Activated CD8-positive, alpha-beta memory T cell treated with anti-CD3 and anti-CD28 coated beads, Interleukin-2, amount 50 U/mL, for 24 hours (primary cell): ENCODE measurements around the gene GAS7.

Source experiments
- DNase-seq: peaks from one replicate; pipeline ENCODE4 v3.0.0-alpha.2; 2020; ENCODE audit errors: extremely low read depth

Gene GAS7

GRCh38 chr17:10200645-10201044 lies 2.2 kb upstream of the GAS7 start:
- no peak for DNase-seq

DNA sequence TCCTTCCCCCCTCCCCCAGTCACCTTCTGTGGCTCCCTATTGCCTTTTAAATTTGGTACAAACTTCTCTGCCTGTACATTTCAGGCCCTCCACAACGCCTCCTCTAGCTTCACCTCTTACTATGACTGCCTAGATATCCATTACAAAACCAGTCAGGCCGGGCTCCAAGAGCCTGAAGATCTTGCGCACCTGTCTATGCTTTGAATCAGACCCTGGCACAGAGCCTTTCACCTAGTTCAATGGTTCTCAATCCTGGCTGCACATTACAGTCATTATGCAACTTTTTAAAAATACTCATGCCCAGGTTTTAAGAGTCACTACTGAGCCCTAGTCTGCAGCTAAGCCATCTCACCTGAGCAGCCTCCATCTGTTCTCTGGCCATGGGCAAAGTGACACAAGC lies 1.6 kb upstream of the GAS7 start:
- DNase-seq = no peak

- no peak for DNase-seq
Observed at GRCh38 chr17:10197721-10198508, 491 bp downstream of the GAS7 start.

- no peak for DNase-seq
Observed at GRCh38 chr17:10197362-10197720, 1.1 kb downstream of the GAS7 start.

- DNase-seq = no peak
Observed at GRCh38 chr17:10196941-10197340, 1.5 kb downstream of the GAS7 start.

DNA sequence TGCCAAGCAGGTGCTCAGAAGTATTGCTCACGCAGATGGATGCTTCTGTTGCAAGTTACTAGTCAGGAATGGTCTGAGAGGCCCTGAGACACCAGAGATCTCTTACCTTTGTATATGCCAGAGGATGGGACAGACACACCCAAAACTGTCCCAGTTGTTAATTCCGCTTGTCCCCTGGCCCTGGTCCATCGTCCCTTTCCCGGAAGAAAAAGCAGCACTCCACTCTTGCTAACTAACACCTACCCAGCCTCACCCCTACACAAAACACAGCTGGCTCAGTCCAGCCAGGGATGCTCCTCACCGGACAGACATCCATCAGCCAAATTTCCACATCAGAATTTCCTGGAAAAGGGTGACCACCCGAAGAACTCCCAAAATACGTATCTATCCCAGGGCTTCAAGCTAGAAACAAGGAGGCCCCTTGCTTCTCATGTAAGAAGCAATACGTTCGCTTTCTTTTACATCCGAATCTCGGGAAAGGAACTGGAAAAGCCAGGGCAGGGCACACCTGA lies 2.0 kb downstream of the GAS7 start:
- no peak for DNase-seq

DNA sequence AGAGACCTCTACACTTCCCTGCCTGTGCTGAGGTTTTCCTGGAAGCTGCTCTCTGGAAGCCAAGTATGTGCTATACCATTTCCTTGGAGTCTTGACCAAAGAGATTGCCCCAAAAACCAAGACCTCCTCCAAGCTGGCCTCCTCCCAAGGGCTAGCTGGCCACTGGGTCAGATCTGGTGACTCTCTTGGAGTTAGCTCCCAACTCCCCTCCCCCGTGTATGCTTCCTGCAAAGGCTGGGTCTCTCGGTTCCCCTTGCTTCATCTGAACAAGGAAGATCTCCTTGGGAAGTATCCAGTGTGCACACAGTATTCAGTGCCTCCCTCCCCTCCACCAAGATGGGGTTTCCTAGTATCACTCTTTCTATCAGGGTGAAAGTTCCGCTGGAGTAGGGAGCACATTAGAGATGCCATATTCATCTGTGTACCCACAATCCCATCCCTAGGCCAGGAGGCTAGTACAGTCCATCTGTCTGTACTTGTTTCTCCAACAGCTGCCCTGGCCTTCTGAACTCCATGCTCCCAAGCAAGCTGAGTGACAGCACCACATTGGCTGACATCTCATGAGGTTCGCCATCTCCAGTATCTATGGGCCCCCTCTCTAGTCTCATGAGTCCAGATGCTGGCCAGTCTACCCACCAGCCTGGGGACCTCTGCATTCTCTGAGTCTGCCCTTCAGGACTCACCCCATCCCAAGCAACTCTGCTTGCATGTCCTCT lies 3.2 kb downstream of the GAS7 start:
- no peak for DNase-seq

GRCh38 chr17:10193632-10194031 lies 4.8 kb downstream of the GAS7 start:
- no peak for DNase-seq

DNA sequence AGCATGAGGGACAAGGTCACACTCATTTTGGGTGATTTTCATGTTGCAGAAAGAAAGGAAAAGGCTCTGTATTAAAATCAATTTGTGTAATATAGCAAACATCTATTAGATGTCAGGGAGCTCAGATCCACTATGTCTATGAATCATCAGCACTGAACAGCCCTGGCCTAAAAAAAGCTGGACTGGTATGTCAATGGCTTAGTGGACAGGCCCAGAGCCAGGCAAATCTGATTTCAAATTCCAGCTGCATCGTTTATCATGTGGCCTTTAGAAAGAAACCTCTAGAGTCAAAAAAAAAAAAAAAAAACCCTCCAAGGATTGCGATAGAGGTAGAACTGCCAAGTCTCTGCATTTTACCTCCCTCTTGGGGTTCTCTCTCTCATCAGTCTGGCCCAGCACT lies 5.4 kb downstream of the GAS7 start:
- DNase-seq = no peak

DNA sequence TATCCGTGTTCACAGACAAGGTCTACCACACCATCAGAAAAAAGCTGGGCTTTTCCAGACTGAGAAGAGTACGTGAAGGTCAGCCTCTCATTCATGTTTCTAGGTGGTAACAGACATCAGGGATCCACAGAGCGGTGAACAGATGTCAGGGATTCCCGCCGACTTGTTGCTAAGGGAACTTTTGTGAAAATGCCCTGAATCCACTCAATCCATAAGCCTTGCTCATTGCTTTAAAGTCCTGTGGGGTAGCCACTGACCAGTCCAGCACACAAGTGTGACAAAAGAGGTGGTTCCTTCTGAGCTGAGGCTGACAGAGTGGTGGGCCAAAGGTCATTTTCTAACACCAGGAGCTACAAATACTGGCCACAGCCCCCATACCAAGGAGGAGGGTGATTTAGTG lies 5.9 kb downstream of the GAS7 start:
- no peak for DNase-seq

DNA sequence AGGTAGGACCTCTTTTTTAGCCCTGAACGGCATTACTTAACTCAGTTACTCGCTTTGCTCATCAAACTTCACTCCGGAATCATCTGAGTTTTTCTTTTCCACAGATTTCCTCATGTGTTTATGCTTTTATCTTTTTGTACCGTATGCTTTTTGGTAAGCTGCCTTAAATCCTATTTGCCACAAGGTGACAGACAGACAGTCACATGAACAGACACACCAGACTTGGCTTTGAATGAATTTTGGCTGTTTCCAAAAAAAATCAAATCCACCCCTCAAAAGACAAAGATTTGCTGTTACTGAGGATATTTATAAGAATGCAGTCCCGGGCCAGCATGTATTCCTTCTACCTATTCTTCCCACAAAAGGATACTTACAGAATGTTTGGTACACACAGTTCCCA lies 10.9 kb downstream of the GAS7 start:
- DNase-seq = no peak

- DNase-seq = no peak
Observed at GRCh38 chr17:10186771-10187410, 11.5 kb downstream of the GAS7 start.

DNA sequence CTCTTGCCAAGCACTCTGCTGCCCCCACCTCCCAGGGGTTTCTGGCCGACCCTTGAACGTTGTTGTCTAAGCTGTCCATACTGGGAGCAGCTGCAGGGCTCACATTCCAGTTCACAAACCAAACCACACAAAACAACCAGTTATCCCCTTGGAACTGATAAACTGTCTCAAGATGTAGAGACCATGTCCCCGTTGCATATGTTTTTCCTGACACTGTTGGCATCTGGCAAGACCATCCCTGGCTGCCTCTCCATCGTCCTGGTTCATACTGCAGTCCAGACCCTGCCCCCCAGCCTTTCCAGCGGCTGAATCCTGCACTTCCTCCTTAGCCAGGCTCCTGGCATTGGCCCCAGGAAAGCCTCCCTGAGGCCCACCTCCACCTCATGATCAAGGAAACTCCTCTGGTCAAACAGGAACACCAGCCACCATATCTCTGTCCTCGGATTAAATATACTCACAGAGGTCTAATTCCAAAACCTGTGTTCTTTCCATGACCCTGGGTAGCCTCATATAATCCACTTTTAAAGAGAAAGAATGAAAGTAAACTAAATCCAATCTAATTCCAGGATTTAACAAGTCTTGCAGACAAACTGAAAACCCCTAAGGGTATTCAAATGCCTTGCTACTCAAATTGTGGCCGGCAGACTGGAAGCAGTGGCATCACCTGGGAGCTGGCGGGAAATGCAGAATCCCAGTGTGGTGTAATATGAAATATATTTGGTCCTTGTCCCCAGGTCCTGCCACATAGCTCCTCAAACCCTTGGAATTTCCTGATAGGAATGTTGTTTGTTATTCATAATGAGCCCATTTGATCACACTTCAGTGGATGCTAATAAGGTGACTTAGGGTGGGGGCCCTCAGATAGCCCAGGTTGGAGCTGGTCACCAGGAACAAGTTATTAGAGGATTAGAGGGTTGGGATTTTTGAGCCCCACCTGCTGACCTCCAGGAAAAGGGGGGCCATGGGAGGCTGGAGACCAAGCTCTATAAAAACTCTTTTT lies 14.2 kb downstream of the GAS7 start:
- DNase-seq = no peak

DNA sequence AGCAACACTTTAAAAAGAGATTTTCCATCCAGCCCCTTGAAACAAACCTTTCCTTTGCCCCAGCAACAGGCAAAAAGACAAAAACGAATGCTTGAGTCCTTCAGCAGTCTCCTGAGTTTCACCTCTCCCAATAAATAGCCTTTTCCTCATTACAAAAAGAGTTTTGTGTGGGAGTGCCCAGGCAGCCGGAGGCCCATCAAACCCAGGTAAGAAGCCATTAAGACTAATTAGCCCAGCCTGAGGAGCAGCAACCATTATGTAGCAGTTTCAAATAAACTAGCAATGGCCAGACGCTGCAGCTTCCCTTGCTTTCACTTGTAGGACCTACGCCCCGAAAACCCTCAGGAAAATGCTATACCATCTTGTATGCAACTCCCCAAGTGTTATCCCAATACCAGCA lies 15.6 kb downstream of the GAS7 start:
- no peak for DNase-seq

DNA sequence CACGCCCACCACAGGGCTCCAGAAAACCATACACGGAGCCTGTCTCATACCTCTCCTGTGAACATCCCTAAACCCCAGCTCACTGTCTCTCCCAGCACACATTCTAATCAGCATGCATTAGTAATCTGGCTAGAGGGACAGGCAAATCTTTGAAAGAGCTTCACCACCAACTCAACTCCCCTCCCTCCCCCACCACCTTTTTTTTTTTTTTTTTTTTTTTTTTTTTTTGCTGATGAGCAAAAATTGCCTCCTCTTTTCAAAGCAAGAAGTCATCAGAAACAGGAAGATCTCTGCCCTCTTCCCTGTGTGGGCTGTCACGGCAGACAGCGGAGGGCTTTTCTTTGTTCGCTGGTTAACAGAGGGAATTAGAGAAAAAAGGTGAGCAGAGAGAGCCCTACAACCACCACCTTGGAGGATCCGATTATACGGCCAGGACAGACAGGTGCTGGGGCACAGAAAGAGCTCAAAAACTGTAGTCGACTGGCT lies 19.9 kb downstream of the GAS7 start:
- DNase-seq = no peak

DNA sequence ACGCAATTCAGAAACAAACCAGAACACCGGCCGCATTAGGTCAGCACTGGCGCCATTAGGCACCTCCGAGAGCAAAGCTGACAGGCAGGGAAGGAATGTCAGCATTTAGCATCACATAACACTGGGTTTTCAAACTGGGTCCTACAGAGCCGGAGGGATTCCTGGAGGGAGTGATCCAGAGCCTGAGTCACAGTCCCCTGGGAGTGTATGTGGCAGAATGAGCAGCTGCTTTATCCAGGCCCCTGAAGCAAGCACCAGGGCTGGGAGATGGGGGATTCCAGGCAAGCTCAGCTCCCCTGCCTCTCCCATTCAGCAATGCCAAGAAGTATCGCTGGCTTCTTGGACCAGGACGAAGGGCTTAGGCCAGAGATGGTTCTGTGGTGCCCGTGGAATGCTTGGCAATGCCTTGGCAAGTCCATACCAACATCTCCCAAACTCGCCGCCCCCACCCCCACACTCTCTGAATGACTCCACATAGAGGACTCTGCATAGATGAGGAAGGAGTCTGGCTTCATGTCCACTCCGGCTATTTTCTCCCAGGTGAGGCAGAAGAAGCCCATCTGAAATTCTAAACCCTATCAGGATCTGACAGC lies 20.4 kb downstream of the GAS7 start:
- no peak for DNase-seq

- no peak for DNase-seq
Observed at GRCh38 chr17:10177131-10177912, 21.1 kb downstream of the GAS7 start.

GRCh38 chr17:10173913-10174312 lies 24.5 kb downstream of the GAS7 start:
- DNase-seq = no peak

GRCh38 chr17:10172778-10173177 lies 25.6 kb downstream of the GAS7 start:
- no peak for DNase-seq

- DNase-seq = no peak
Observed at GRCh38 chr17:10172241-10172741, 26.1 kb downstream of the GAS7 start.
